Keratinocyte (primary cell): ENCODE measurements around the gene NINJ2. TPM values are rescaled to one million over a fixed set of nuclear protein-coding genes. Genes with fewer than 3 reads are reported as not detected.

Experiments
- DNase-seq: peaks from one replicate; pipeline ENCODE4 v3.0.0-alpha.2; 2011; ENCODE audit warnings: low read depth, missing footprints, low spot score
- FAIRE-seq: peaks from 2 replicates; lab custom pipeline; 2011; peaks lifted over from hg19 to GRCh38; lab: Jason Lieb, UNC
- H2AFZ ChIP-seq: 2 replicates; pipeline ENCODE4 v1.6.0; 2012; ENCODE audit warnings: low read length, control low read depth, inconsistent platforms; ENCODE audit not compliant: control insufficient read depth
- H3K27ac ChIP-seq: 2 replicates; pipeline ENCODE4 v1.5.1; 2011; ENCODE audit warnings: low read length; ENCODE audit not compliant: control insufficient read depth, insufficient read depth
- H3K27me3 ChIP-seq: 3 replicates; pipeline ENCODE4 v1.6.0; 2011; ENCODE audit warnings: low read length; ENCODE audit not compliant: control insufficient read depth, insufficient read depth; ENCODE audit errors: extremely low read depth
- H3K36me3 ChIP-seq, 2 experiments: 2 replicates in 1 of 2; 3 replicates in 1 of 2; pipeline ENCODE4 v1.5.1; 2011; ENCODE audit warnings: low read length in 2 of 2, mild to moderate bottlenecking in 1 of 2; ENCODE audit not compliant: control insufficient read depth in 2 of 2, insufficient read depth in 2 of 2; ENCODE audit errors: extremely low read depth in 1 of 2
- H3K4me1 ChIP-seq: 3 replicates; pipeline ENCODE4 v1.5.1; 2011; ENCODE audit warnings: low read length; ENCODE audit not compliant: control insufficient read depth, insufficient read depth; ENCODE audit errors: extremely low read depth
- H3K4me2 ChIP-seq: 3 replicates; pipeline ENCODE4 v1.6.0; 2011; ENCODE audit warnings: low read depth, low read length; ENCODE audit not compliant: control insufficient read depth, insufficient read depth; ENCODE audit errors: extremely low read depth
- H3K4me3 ChIP-seq, 3 experiments: fragments of 200-600 bp in 1 of 3; sonication (generic) in 1 of 3; 2 replicates in 2 of 3; 3 replicates in 1 of 3; pipeline ENCODE4 v1.5.1; 2011 to 2016; ENCODE audit warnings: low read length in 3 of 3, mild to moderate bottlenecking in 3 of 3, control low read depth in 2 of 3, inconsistent platforms in 1 of 3, low read depth in 1 of 3, mixed read lengths in 1 of 3, mixed run types in 1 of 3, moderate library complexity in 1 of 3; ENCODE audit not compliant: control insufficient read depth in 2 of 3, insufficient read depth in 2 of 3; ENCODE audit errors: extremely low read depth in 1 of 3
- H3K79me2 ChIP-seq: 2 replicates; pipeline ENCODE4 v1.6.0; 2012; ENCODE audit warnings: low read length; ENCODE audit not compliant: control insufficient read depth, insufficient read depth
- H3K9ac ChIP-seq: 3 replicates; pipeline ENCODE4 v1.6.0; 2011; ENCODE audit warnings: low read length; ENCODE audit not compliant: control insufficient read depth, insufficient read depth; ENCODE audit errors: extremely low read depth
- H3K9me1 ChIP-seq: 3 replicates; pipeline ENCODE4 v1.6.0; 2011; ENCODE audit warnings: low read length; ENCODE audit not compliant: control insufficient read depth, insufficient read depth; ENCODE audit errors: extremely low read depth
- H3K9me3 ChIP-seq: 2 replicates; pipeline ENCODE4 v1.5.1; 2012; ENCODE audit warnings: low read depth, low read length; ENCODE audit not compliant: control insufficient read depth
- H4K20me1 ChIP-seq: 3 replicates; pipeline ENCODE4 v1.6.0; 2011; ENCODE audit warnings: low read length; ENCODE audit not compliant: control insufficient read depth, insufficient read depth; ENCODE audit errors: extremely low read depth
- EZH2 ChIP-seq: IDR thresholded peaks from one replicate; pipeline ENCODE4 v1.6.1; 2012; ENCODE audit warnings: inconsistent platforms, mild to moderate bottlenecking, low read length, moderate library complexity
- dilution Hi-C: fragments of 300-500 bp; cut with MboI; formaldehyde crosslinking; loops from one replicate; pipeline ENCODE4 v1.7.0; 2020; ENCODE audit warnings: low sequenced_read_pairs; ENCODE audit not compliant: extremely low pct_ligation_motif_present
- polyA plus RNA-seq, 5 experiments: library from polyadenylated mRNA; depleted of rRNA in 3 of 5; stranded (reverse) in 3 of 5; stranded (forward) in 1 of 5; unstranded in 1 of 5; fragments of >200 nt; gene quantifications; 1 replicate in 1 of 5; 2 replicates in 3 of 5; 3 replicates in 1 of 5; pipeline versions ENCODE4 v1.2.1 to v1.2.3, GENCODE V29; 2011 to 2012; ENCODE audit warnings: missing spikeins in 2 of 5, low read depth in 1 of 5, low replicate concordance in 1 of 5
- TF ChIP-seq, protein P1 (sequence below), 3 experiments: IDR thresholded peaks in 1 of 3; conservative IDR thresholded peaks in 1 of 3; optimal IDR thresholded peaks in 1 of 3; 2 replicates in 2 of 3; 3 replicates in 1 of 3; pipeline versions ENCODE3 to v1.5.1; 2011; ENCODE audit warnings: low read length in 3 of 3, mild to moderate bottlenecking in 3 of 3, moderate library complexity in 2 of 3, control low read depth in 1 of 3, inconsistent platforms in 1 of 3; ENCODE audit not compliant: insufficient read depth in 2 of 3; ENCODE audit errors: extremely low read depth in 1 of 3

Gene NINJ2
- polyA plus RNA-seq, 1 donor (not counting 4 experiments of a cell fraction or from before 2014, with no cell fraction given), result 0.58 TPM

- H2AFZ ChIP-seq, result peak overlapping the region; percentile 82
- H3K9ac ChIP-seq, result peak overlapping the region; percentile 75
- H3K4me2 ChIP-seq, result peak overlapping the region; percentile 95
- no peaks in the 10 kb centered on the region for H3K9me3 ChIP-seq
- no peak overlapping the region for H3K4me3 ChIP-seq
- FAIRE-seq (no peak), DNase-seq (no peak)
- no peaks in the 10 kb centered on the region for H3K27me3 ChIP-seq
- H3K4me1 ChIP-seq, result peaks cover 47% of the 10 kb centered on the region
- H3K36me3 ChIP-seq, result no peaks in the 10 kb centered on the region
- H4K20me1 ChIP-seq, result no peaks in the 10 kb centered on the region
- H3K9me1 ChIP-seq, result no peaks in the 10 kb centered on the region
- H3K79me2 ChIP-seq, result no peaks in the 10 kb centered on the region
- TF ChIP-seq EZH2, result no peak
- TF ChIP-seq, protein P1, sequence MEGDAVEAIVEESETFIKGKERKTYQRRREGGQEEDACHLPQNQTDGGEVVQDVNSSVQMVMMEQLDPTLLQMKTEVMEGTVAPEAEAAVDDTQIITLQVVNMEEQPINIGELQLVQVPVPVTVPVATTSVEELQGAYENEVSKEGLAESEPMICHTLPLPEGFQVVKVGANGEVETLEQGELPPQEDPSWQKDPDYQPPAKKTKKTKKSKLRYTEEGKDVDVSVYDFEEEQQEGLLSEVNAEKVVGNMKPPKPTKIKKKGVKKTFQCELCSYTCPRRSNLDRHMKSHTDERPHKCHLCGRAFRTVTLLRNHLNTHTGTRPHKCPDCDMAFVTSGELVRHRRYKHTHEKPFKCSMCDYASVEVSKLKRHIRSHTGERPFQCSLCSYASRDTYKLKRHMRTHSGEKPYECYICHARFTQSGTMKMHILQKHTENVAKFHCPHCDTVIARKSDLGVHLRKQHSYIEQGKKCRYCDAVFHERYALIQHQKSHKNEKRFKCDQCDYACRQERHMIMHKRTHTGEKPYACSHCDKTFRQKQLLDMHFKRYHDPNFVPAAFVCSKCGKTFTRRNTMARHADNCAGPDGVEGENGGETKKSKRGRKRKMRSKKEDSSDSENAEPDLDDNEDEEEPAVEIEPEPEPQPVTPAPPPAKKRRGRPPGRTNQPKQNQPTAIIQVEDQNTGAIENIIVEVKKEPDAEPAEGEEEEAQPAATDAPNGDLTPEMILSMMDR (optimal IDR thresholded peaks at IDR 0.05 in 1 of 3, IDR thresholded peaks at IDR 0.05 in 1 of 3, conservative IDR thresholded peaks at IDR 0.05 in 1 of 3; ENCODE audit: extremely low read depth in 1 of 3, insufficient read depth in 2 of 3, low read length in 3 of 3), result no peak
- dilution Hi-C loops, result no loop called here
- peak overlapping the region; percentile 82 for H3K27ac ChIP-seq
Observed at GRCh38 chr12:571795-572531, 91.3 kb downstream of the NINJ2 start.

GRCh38 chr12:570921-571794, 92.1 kb downstream of the NINJ2 start:
- no peak for DNase-seq
- H4K20me1 ChIP-seq, result no peaks in the 10 kb centered on the region
- no peaks in the 10 kb centered on the region for H3K27me3 ChIP-seq
- dilution Hi-C loops, result no loop called here
- no peaks in the 10 kb centered on the region for H3K9me3 ChIP-seq
- no peaks in the 10 kb centered on the region for H3K9me1 ChIP-seq
- H3K79me2 ChIP-seq, result no peaks in the 10 kb centered on the region
- H3K9ac ChIP-seq, result peak overlapping the region; percentile 75
- peak overlapping the region; percentile 95 for H3K4me2 ChIP-seq
- peak; percentile 69 for FAIRE-seq
- no peaks in the 10 kb centered on the region for H3K36me3 ChIP-seq
- peak overlapping the region; percentile 82 for H3K27ac ChIP-seq
- peak overlapping the region; percentile 49 to 81 (median 65) for H3K4me3 ChIP-seq
- peak overlapping the region; percentile 82 for H2AFZ ChIP-seq
- H3K4me1 ChIP-seq, result peaks cover 45% of the 10 kb centered on the region
- TF ChIP-seq, protein P1 (optimal IDR thresholded peaks at IDR 0.05 in 1 of 3, IDR thresholded peaks at IDR 0.05 in 1 of 3, conservative IDR thresholded peaks at IDR 0.05 in 1 of 3; ENCODE audit: extremely low read depth in 1 of 3, insufficient read depth in 2 of 3, low read length in 3 of 3), result no peak
- TF ChIP-seq EZH2, result no peak
